ENCODE measurements around the gene CC2D2A. TPM values are rescaled to one million over a fixed set of nuclear protein-coding genes. Genes with fewer than 3 reads are reported as not detected.

The CC2D2A gene

Small RNA genes lying within 50 kb of the gene (small RNA-seq; reads per million reads assigned to genes)
- gene AC007016.1: not detected
